ENCODE measurements around the gene TLR10.

GRCh38 chr4:38734911-38735310, 47.9 kb downstream of the TLR10 start:
- TF ChIP-seq, protein P1, sequence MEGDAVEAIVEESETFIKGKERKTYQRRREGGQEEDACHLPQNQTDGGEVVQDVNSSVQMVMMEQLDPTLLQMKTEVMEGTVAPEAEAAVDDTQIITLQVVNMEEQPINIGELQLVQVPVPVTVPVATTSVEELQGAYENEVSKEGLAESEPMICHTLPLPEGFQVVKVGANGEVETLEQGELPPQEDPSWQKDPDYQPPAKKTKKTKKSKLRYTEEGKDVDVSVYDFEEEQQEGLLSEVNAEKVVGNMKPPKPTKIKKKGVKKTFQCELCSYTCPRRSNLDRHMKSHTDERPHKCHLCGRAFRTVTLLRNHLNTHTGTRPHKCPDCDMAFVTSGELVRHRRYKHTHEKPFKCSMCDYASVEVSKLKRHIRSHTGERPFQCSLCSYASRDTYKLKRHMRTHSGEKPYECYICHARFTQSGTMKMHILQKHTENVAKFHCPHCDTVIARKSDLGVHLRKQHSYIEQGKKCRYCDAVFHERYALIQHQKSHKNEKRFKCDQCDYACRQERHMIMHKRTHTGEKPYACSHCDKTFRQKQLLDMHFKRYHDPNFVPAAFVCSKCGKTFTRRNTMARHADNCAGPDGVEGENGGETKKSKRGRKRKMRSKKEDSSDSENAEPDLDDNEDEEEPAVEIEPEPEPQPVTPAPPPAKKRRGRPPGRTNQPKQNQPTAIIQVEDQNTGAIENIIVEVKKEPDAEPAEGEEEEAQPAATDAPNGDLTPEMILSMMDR (conservative IDR thresholded peaks at IDR 0.05; ENCODE audit: low read length), result no peak
- TF ChIP-seq EZH2phosphoT487 (IDR thresholded peaks at IDR 0.05; ENCODE audit: borderline replicate concordance), result no peak
